SK-N-SH (cell line): ENCODE results near the gene SERBP1. TPM values are rescaled to one million over a fixed set of nuclear protein-coding genes. Genes with fewer than 3 reads are reported as not detected.

Source experiments
- CTCF ChIA-PET: fragments of 300-600, 350-600 bp; formaldehyde crosslinking; extraction: SDS; loops from one replicate; lab custom pipeline; 2021; lab: Yijun Ruan, JAX
- POLR2A ChIA-PET: fragments of 350-600 bp; sonication (Branson Sonifier 250); formaldehyde crosslinking; extraction: SDS; loops from one replicate; lab custom pipeline; 2020; ENCODE audit warnings: antibody characterized with exemption, inconsistent platforms; lab: Yijun Ruan, JAX
- DNase-seq: peaks from one replicate; pipeline ENCODE4 v3.0.0; 2012
- H2AFZ ChIP-seq: fragments of 200-600 bp; sonication (generic); 2 replicates; pipeline ENCODE4 v1.8.1; 2016; ENCODE audit warnings: antibody characterized with exemption, mild to moderate bottlenecking, low read depth
- H3F3A ChIP-seq: fragments of 200-600 bp; sonication (generic); replicated peaks from 2 replicates; pipeline ENCODE3; 2016; ENCODE audit warnings: antibody characterized with exemption, mild to moderate bottlenecking; ENCODE audit not compliant: insufficient read depth
- H3K27ac ChIP-seq, 2 experiments: fragments of 200-500 bp in 1 of 2; fragments of 200-600 bp in 1 of 2; sonication (Bioruptor generic) in 1 of 2; sonication (generic), shearing (Covaris generic) in 1 of 2; 2 replicates each; pipeline versions ENCODE4 v1.5.1 to v1.6.1; 2014 to 2016; ENCODE audit warnings: low read depth in 2 of 2, inconsistent platforms in 1 of 2, low read length in 1 of 2, mild to moderate bottlenecking in 1 of 2, mixed read lengths in 1 of 2
- H3K27me3 ChIP-seq: fragments of 200-600 bp; sonication (generic), shearing (Covaris generic); 2 replicates; pipeline ENCODE4 v1.6.1; 2016; ENCODE audit warnings: mixed run types; ENCODE audit not compliant: insufficient read depth
- H3K36me3 ChIP-seq, 2 experiments: fragments of 200-500 bp in 1 of 2; fragments of 200-600 bp in 1 of 2; sonication (Bioruptor generic) in 1 of 2; sonication (generic) in 1 of 2; replicated peaks in 1 of 2; 2 replicates each; pipeline versions ENCODE3 to v1.5.1; 2014 to 2016; ENCODE audit warnings: low read length in 1 of 2, mild to moderate bottlenecking in 1 of 2; ENCODE audit not compliant: insufficient read depth in 2 of 2, control insufficient read depth in 1 of 2
- H3K4me1 ChIP-seq, 2 experiments: fragments of 200-500 bp in 1 of 2; fragments of 200-600 bp in 1 of 2; sonication (Bioruptor generic) in 1 of 2; sonication (generic), shearing (Covaris generic) in 1 of 2; 2 replicates each; pipeline versions ENCODE4 v1.5.1 to v1.6.1; 2014 to 2016; ENCODE audit warnings: low read depth in 1 of 2, low read length in 1 of 2, mixed run types in 1 of 2; ENCODE audit not compliant: insufficient read depth in 2 of 2, control insufficient read depth in 1 of 2
- H3K4me2 ChIP-seq: fragments of 200-600 bp; sonication (generic), shearing (Covaris generic); 2 replicates; pipeline ENCODE4 v1.6.1; 2017; ENCODE audit warnings: mixed run types
- H3K4me3 ChIP-seq, 2 experiments: fragments of 200-500 bp in 1 of 2; fragments of 200-600 bp in 1 of 2; sonication (Bioruptor generic) in 1 of 2; sonication (generic), shearing (Covaris generic) in 1 of 2; 2 replicates each; pipeline versions ENCODE4 v1.5.1 to v1.8.1; 2014 to 2016; ENCODE audit warnings: low read depth in 2 of 2, inconsistent platforms in 1 of 2, low read length in 1 of 2, mild to moderate bottlenecking in 1 of 2, mixed read lengths in 1 of 2, moderate library complexity in 1 of 2
- H3K79me2 ChIP-seq: fragments of 200-600 bp; sonication (generic); 2 replicates; pipeline ENCODE4 v1.8.1; 2017; ENCODE audit warnings: mild to moderate bottlenecking; ENCODE audit not compliant: insufficient read depth
- H3K9ac ChIP-seq: fragments of 200-600 bp; sonication (generic); 2 replicates; pipeline ENCODE4 v1.6.1; 2017; ENCODE audit warnings: mixed run types
- H3K9me2 ChIP-seq: fragments of 200-600 bp; sonication (generic); 2 replicates; pipeline ENCODE4 v1.6.1; 2017; ENCODE audit warnings: mixed run types
- H3K9me3 ChIP-seq: fragments of 200-600 bp; sonication (generic); 2 replicates; pipeline ENCODE4 v1.6.1; 2017; ENCODE audit warnings: mixed run types, mild to moderate bottlenecking, moderate library complexity
- H4K20me1 ChIP-seq: fragments of 200-600 bp; sonication (generic); 2 replicates; pipeline ENCODE4 v1.6.1; 2017; ENCODE audit warnings: mild to moderate bottlenecking, mixed run types; ENCODE audit not compliant: insufficient read depth
- CHD2 ChIP-seq: fragments of 150-350 bp; IDR thresholded peaks from 2 replicates; pipeline ENCODE4 v1.6.1; 2018; ENCODE audit warnings: low read length; ENCODE audit not compliant: partially characterized antibody
- CTCF ChIP-seq: fragments of 200-600 bp; sonication (generic); IDR thresholded peaks from 2 replicates; pipeline ENCODE4 v1.6.1; 2017; ENCODE audit warnings: antibody characterized with exemption, mild to moderate bottlenecking, moderate library complexity
- EP300 ChIP-seq, 2 experiments: IDR thresholded peaks; 2 replicates each; pipeline versions ENCODE4 v1.4.0 to v1.6.1; 2012; ENCODE audit warnings: borderline replicate concordance in 1 of 2, low read depth in 1 of 2, low read length in 1 of 2
- EZH2phosphoT487 ChIP-seq: fragments of 200-600 bp; sonication (generic); IDR thresholded peaks from 2 replicates; pipeline ENCODE4 v1.6.1; 2017; ENCODE audit warnings: low read depth, mixed run types, mild to moderate bottlenecking, antibody characterized with exemption, moderate library complexity, borderline replicate concordance
- FOSL2 ChIP-seq: IDR thresholded peaks from 2 replicates; pipeline ENCODE4 v1.4.0; 2012; ENCODE audit warnings: low read depth, mild to moderate bottlenecking, moderate library complexity, borderline replicate concordance
- GABPA ChIP-seq: IDR thresholded peaks from 2 replicates; pipeline ENCODE4 v1.4.0; 2012; ENCODE audit warnings: low read depth, mild to moderate bottlenecking
- MEF2A ChIP-seq: IDR thresholded peaks from 2 replicates; pipeline ENCODE4 v1.4.0; 2012; ENCODE audit warnings: low read depth, borderline replicate concordance
- MXI1 ChIP-seq: IDR thresholded peaks from 2 replicates; pipeline ENCODE4 v1.6.1; 2012; ENCODE audit warnings: mild to moderate bottlenecking, low read depth, low read length, improper control_type of control experiment
- NFIC ChIP-seq: IDR thresholded peaks from 2 replicates; pipeline ENCODE4 v1.4.0; 2012; ENCODE audit warnings: borderline replicate concordance
- POLR2AphosphoS5 ChIP-seq: IDR thresholded peaks from 2 replicates; pipeline ENCODE4 v1.6.1; 2012; ENCODE audit warnings: low read depth, low read length
- RCOR1 ChIP-seq: fragments of 150-350 bp; IDR thresholded peaks from 2 replicates; pipeline ENCODE4 v1.6.1; 2017; ENCODE audit warnings: antibody characterized with exemption, low read length
- REST ChIP-seq: IDR thresholded peaks from 2 replicates; pipeline ENCODE4 v1.6.1; 2012; ENCODE audit warnings: mild to moderate bottlenecking, low read depth, low read length, moderate library complexity
- RFX5 ChIP-seq: IDR thresholded peaks from 2 replicates; pipeline ENCODE4 v1.6.1; 2012; ENCODE audit warnings: mild to moderate bottlenecking, improper control_type of control experiment, low read length
- TAF1 ChIP-seq: IDR thresholded peaks from 2 replicates; pipeline ENCODE4 v1.6.1; 2012; ENCODE audit warnings: low read depth, mild to moderate bottlenecking, low read length, moderate library complexity, borderline replicate concordance
- TCF12 ChIP-seq: IDR thresholded peaks from 2 replicates; pipeline ENCODE4 v1.4.0; 2012
- USF1 ChIP-seq: IDR thresholded peaks from 2 replicates; pipeline ENCODE4 v1.4.0; 2012; ENCODE audit warnings: low read depth, borderline replicate concordance
- USF2 ChIP-seq: fragments of 150-350 bp; IDR thresholded peaks from 2 replicates; pipeline ENCODE4 v1.6.1; 2017; ENCODE audit warnings: antibody characterized with exemption, low read length, low read depth, borderline replicate concordance
- YY1 ChIP-seq: IDR thresholded peaks from 2 replicates; pipeline ENCODE4 v1.4.0; 2012; ENCODE audit warnings: low read depth, mild to moderate bottlenecking
- ZBTB33 ChIP-seq: IDR thresholded peaks from 2 replicates; pipeline ENCODE4 v1.4.0; 2012; ENCODE audit warnings: low read depth, borderline replicate concordance
- WGBS: methylation state at CpG from one replicate; pipeline ENCODE4 v1.1.6; 2017; ENCODE audit warnings: low lambda C conversion rate; 5-methylcytosine and 5-hydroxymethylcytosine counted together
- polyA plus RNA-seq, 3 experiments: library from polyadenylated mRNA; depleted of rRNA; stranded (reverse); fragments of >200 nt; gene quantifications; 2 replicates each; pipeline ENCODE4 v1.2.3, GENCODE V29; 2012

Gene SERBP1
- polyA plus RNA-seq, 1 of the 3 experiments (the other 2 are of a cell fraction): 194 TPM

- no peaks in the 10 kb centered on the region for H3K9me2 ChIP-seq
- no peak overlapping the region for H3K4me3 ChIP-seq
- no peaks in the 10 kb centered on the region for H3K4me1 ChIP-seq
- 100% methylated on average over 1 of the region's 2 CpGs for WGBS
- no peaks in the 10 kb centered on the region for H3F3A ChIP-seq
- DNase-seq: no peak
- no peak overlapping the region for H3K4me2 ChIP-seq
- H3K36me3 ChIP-seq: peaks cover 0 to 9% of the 10 kb centered on the region in 2 experiments
- H3K79me2 ChIP-seq: no peaks in the 10 kb centered on the region
- ChIA-PET CTCF (interaction anchor here (2.9 kb wide), 1 partner anchor 36 kb away, joined by 9 read pairs; no protein-coding TSS in a partner anchor), POLR2A (no interaction called here)
- no peak for TF ChIP-seq NFIC
- TF ChIP-seq USF2: no peak
- TF ChIP-seq GABPA: no peak
- no peak for TF ChIP-seq ZBTB33
- TF ChIP-seq EZH2phosphoT487: no peak
- no peak for TF ChIP-seq FOSL2
- no peak for TF ChIP-seq MEF2A
- no peak for TF ChIP-seq RCOR1
- TF ChIP-seq CHD2: no peak
- no peak for TF ChIP-seq EP300 (IDR thresholded peaks at IDR 0.05; ENCODE audit: borderline replicate concordance in 1 of 2, low read depth in 1 of 2, low read length in 1 of 2)
- TF ChIP-seq TCF12: no peak
- TF ChIP-seq MXI1: no peak
- TF ChIP-seq REST: no peak
- no peak for TF ChIP-seq POLR2AphosphoS5
- no peak for TF ChIP-seq RFX5
- TF ChIP-seq TAF1: no peak
- TF ChIP-seq YY1: no peak
- no peak for TF ChIP-seq CTCF
- no peak for TF ChIP-seq USF1
- H3K9ac ChIP-seq: no peak overlapping the region
- no peaks in the 10 kb centered on the region for H4K20me1 ChIP-seq
- H3K27me3 ChIP-seq: no peaks in the 10 kb centered on the region
- no peak overlapping the region for H3K27ac ChIP-seq
- no peaks in the 10 kb centered on the region; the same call in 1 of the 2 replicates for H3K9me3 ChIP-seq
- H2AFZ ChIP-seq: no peak overlapping the region
Observed at GRCh38 chr1:67383999-67384638, 46.1 kb downstream of the SERBP1 start.
